Heart right ventricle (tissue), 16 donors: ENCODE results near the gene DPM3. TPM values are rescaled to one million over a fixed set of nuclear protein-coding genes. Genes with fewer than 3 reads are reported as not detected.

Experiments used
- ATAC-seq, 8 donors: fragments of 200-7000 bp; cut with Tn5 transposase; one replicate each; pipeline ENCODE4 v1.9.1; 2020; ENCODE audit warnings: mild to moderate bottlenecking in 8 of 8, moderate library complexity in 8 of 8, moderate number of reproducible peaks in 1 of 8
- DNase-seq, 2 donors: peaks; one replicate each; pipeline ENCODE4 v3.0.0-alpha.2; 2020
- H3K27ac ChIP-seq, 10 donors: fragments of 200-600 bp; sonication (generic) in 2 of 10; one replicate each; pipeline versions ENCODE4 v1.5.0 to v1.8.0; 2020 to 2022; ENCODE audit warnings: mild to moderate bottlenecking in 3 of 10
- H3K27me3 ChIP-seq, 7 donors: fragments of 200-600 bp; one replicate each; pipeline ENCODE4 v1.8.0; 2021 to 2022; ENCODE audit warnings: mild to moderate bottlenecking in 2 of 7
- H3K36me3 ChIP-seq, 9 donors: fragments of 200-600 bp; sonication (generic) in 1 of 9; one replicate each; pipeline versions ENCODE4 v1.5.0 to v1.8.0; 2020 to 2022; ENCODE audit warnings: mild to moderate bottlenecking in 2 of 9
- H3K4me1 ChIP-seq, 9 donors: fragments of 200-600 bp; sonication (generic) in 1 of 9; one replicate each; pipeline versions ENCODE4 v1.5.0 to v1.8.0; 2020 to 2022; ENCODE audit warnings: mild to moderate bottlenecking in 4 of 9
- H3K4me3 ChIP-seq, 10 donors: fragments of 200-600 bp; sonication (generic) in 2 of 10; one replicate each; pipeline versions ENCODE4 v1.5.0 to v1.8.0; 2020 to 2022; ENCODE audit warnings: mild to moderate bottlenecking in 7 of 10, moderate library complexity in 2 of 10
- H3K9me3 ChIP-seq, 11 donors: fragments of 200-600 bp in 10 of 11; sonication (generic) in 2 of 11; one replicate each; pipeline versions ENCODE4 v1.5.0 to v1.8.0; 2013 to 2022; ENCODE audit warnings: mild to moderate bottlenecking in 2 of 11, control low read depth in 1 of 11, moderate library complexity in 1 of 11
- WGBS, 2 donors: extraction: QIAGEN DNeasy Blood & Tissue Kit; methylation state at CpG; one replicate each; pipeline ENCODE4 v1.1.7; 2013; ENCODE audit warnings: inconsistent platforms in 1 of 2; 5-methylcytosine and 5-hydroxymethylcytosine counted together
- intact Hi-C, 10 donors: fragments of 100-400 bp; cut with DNase I; formaldehyde crosslinking; loops; one replicate each; pipeline versions ENCODE4 v1.11.1 to v1.14.2; 2022
- polyA plus RNA-seq, 2 donors: library from polyadenylated mRNA; stranded (reverse); fragments of 200-250 nt; gene quantifications; one replicate each; pipeline ENCODE4 v1.2.3, GENCODE V29; 2013
- total RNA-seq, 10 donors: library from RNA; stranded (reverse); fragmentation: NEBNext Ultra II Directional in 3 of 10; extraction: Animal tissue kit (Norgen Biotek cat#: 25700) in 3 of 10; gene quantifications; one replicate each; pipeline versions ENCODE4 v1.2.1 to v1.2.4, GENCODE V29; 2021 to 2023
- TF ChIP-seq, protein P1 (sequence below), 9 donors: fragments of 200-600 bp; sonication (generic) in 2 of 9; IDR thresholded peaks; one replicate each; pipeline versions ENCODE4 v1.5.0 to v1.8.0; 2021 to 2022; ENCODE audit warnings: antibody characterized with exemption in 9 of 9, mild to moderate bottlenecking in 5 of 9, moderate library complexity in 1 of 9
- donor health status: Arrhythmogenic right ventricular cardiomyopathy.
- donor health status: ischemic (EF 13 %, LVEDD 7.1; RV severe dilation, severe dysfunction).
- donor health status: healthy with polysubstance abuse.
- donor health status: DM: no; HTN: yes; CAD: no.
- donor health status: DM: no; HTN: no; CAD: no.
- donor health status: ischemic (EF 25% LVEDD 6.9; RV normal size, moderate dysfunction).
- donor health status: ischemic (EF 25% LVEDD 5.7; RV mildly dilated, moderate dysfunction).
- donor health status: healthy.
- donor health status: DM: yes; HTN: yes; CAD: no.
- donor health status: Ischemic cardiomyopathy.
- donor health status: ischemic (EF 35%, LVEDD 5.7; RV mildly dilated, moderate dysfunction).
- donor health status: nonischemic (EF 11% LVEDD 7.7; RV severe dilation, severe dysfunction).
- donor health status: DM: yes; HTN: yes; CAD: no.
- donor health status: PGD.
- donor health status: ischemic (EF 29% LVEDD 5.4; RV normal size, mild dysfunction).
- donor health status: nonischemic (EF 23%, LVEDD 6.1; RV moderate dilation, normal function).

Gene DPM3
- total and polyA plus RNA-seq, 12 donors, result 48.2 to 304 (median 54.3) TPM

DNA sequence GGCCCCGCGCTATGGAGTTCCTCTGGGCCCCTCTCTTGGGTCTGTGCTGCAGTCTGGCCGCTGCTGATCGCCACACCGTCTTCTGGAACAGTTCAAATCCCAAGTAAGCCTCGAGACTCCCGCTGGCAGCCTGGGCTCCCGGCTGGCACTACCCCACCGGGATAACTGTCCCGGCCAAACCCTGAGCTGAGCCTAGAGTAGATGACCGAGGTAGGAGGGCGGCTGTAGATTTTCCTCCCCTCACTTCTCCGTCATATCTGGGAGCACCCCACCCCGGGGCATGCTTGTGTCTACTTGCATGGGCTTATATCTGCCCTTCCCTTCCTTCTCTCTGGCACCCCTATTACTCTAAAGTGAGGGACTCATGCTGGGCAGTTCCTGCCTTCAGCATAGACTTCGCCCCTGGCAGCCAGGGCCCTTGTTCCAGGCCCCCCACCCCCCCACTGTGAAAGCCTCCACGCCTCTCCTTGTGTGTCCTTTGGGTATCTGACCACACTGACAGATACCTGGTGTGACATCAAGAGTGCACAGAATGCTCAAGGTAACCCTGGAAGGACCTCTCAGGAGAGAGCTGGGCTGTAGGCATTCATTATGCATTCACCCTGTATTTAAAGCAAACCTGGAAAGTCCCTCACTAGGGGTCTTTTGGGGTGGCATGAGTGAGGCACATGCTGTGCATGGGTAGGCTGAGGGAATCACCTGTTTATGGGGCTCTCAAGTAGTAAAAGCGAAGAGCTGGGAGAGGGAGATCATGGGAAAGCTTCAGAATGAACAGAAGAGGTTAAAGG is 12.2 kb downstream of the DPM3 start:
- ATAC-seq, result peak in 3 of 8 donors; percentile 0 to 4 (median 2)
- no peak for DNase-seq
- WGBS, 2 donors, result 1 to 3% methylated on average over 17 of the region's 17 CpGs
- Histone ChIP-seq H3K36me3 (peaks cover 0 to 25% (median 19%) of the 10 kb centered on the region in 9 donors), H3K27me3 (peaks cover 0 to 55% (median 0%) of the 10 kb centered on the region in 7 donors), H3K9me3 (no peaks in the 10 kb centered on the region), H3K4me1 (peaks cover 17 to 81% (median 63%) of the 10 kb centered on the region in 9 donors), H3K27ac (peak overlapping the region; percentile 81 to 99 (median 94)), H3K4me3 (peak overlapping the region; percentile 47 to 93 (median 79))
- TF ChIP-seq, protein P1, sequence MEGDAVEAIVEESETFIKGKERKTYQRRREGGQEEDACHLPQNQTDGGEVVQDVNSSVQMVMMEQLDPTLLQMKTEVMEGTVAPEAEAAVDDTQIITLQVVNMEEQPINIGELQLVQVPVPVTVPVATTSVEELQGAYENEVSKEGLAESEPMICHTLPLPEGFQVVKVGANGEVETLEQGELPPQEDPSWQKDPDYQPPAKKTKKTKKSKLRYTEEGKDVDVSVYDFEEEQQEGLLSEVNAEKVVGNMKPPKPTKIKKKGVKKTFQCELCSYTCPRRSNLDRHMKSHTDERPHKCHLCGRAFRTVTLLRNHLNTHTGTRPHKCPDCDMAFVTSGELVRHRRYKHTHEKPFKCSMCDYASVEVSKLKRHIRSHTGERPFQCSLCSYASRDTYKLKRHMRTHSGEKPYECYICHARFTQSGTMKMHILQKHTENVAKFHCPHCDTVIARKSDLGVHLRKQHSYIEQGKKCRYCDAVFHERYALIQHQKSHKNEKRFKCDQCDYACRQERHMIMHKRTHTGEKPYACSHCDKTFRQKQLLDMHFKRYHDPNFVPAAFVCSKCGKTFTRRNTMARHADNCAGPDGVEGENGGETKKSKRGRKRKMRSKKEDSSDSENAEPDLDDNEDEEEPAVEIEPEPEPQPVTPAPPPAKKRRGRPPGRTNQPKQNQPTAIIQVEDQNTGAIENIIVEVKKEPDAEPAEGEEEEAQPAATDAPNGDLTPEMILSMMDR (IDR thresholded peaks at IDR 0.05), result no peak
- intact Hi-C loops, result loop anchor here in 9 of 10 donors (2.0 to 5.0 kb wide), 5 partner anchors 33 to 41 kb away; no protein-coding TSS in a partner anchor

DNA sequence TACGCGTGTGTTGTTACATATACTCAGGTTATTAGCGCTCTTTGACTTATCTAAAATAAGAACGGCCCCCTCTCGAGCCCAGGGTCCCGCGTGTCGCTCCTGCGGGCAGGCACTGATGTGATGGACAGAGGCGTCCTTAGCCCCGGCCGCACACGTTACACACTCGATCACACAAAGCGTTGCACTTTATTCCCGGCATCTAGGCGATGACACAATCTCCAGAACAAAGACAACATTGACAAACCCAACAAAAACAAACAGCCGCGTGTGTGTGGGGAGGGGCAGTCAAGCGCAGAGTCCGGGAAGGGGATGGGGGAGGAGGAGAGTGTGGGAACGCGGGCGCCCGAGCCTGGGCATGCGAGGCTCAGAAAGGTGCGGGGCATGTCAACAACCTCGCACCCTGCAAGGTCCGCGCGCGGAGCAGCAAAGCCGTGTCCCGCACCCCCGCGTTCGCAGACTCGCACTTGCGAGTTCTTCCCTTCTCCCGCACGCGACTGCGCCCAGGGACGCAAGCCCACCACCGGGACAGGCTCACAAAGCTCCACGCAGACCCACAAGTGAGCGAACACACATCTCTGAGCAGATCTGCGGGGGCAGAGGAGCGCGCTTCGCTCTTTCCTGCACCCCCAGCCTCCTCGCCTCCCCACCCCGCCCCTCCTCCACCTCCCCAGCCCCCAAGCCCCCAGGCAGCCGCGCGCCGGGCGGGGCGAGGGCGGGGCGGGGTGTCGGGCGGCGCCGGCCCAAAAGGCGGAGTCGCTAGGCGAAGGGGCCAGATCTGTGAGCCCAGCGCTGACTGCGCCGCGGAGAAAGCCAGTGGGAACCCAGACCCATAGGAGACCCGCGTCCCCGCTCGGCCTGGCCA is 13.0 kb downstream of the DPM3 start, which contains the start of gene EFNA1:
EFNA1 (plus strand) TSS at position 772 of the 862 bp plus-strand sequence. CDS start 102 bp downstream, outside the sequence.
- Histone ChIP-seq H3K36me3 (peaks cover 0 to 17% (median 12%) of the 10 kb centered on the region in 9 donors), H3K4me1 (peaks cover 17 to 73% (median 59%) of the 10 kb centered on the region in 9 donors), H3K4me3 (peak within 1 kb of the TSS; percentile 47 to 93 (median 79)), H3K27ac (peak within 1 kb of the TSS; percentile 81 to 99 (median 94)), H3K9me3 (no peaks in the 10 kb centered on the region), H3K27me3 (peaks cover 0 to 55% (median 0%) of the 10 kb centered on the region in 7 donors)
- intact Hi-C loops, result loop anchor here in 6 of 10 donors (5.0 kb wide), 2 partner anchors 35 to 40 kb away; no protein-coding TSS in a partner anchor
- ATAC-seq, result peak; percentile 60 to 73 (median 70)
- WGBS, 2 donors, result 0 to 1% methylated on average over 76 of the region's 76 CpGs
- peak; percentile 75 to 81 for DNase-seq
- TF ChIP-seq, protein P1 (IDR thresholded peaks at IDR 0.05), result peak in 1 of 9 donors; percentile 1

DNA sequence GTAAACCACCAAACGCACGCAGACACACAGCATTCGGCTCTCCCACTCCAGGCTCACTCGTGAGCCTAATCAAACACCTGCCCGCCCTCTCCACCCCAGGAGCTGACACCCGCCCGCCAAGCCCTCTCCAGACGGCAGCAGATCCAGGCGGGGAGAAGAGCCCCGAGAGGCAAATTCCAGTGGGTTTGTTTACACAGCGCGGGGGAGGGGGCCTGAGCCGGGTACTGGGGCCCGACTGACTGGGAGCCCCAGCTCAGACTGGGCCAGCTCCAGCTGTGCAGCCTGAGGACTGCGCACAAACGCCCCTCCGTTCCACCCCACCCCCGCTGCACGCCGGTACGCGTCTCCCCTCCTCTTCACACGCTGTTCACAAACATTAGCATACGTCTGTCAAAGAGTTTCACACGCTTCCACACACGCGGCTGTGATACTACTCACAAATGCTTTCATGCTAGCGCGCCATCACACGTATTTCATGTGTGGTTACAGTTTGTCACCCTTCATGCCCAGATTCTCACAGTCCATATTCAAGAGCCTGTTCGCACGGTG is 13.7 kb downstream of the DPM3 start:
- Histone ChIP-seq H3K27me3 (peaks cover 0 to 55% (median 0%) of the 10 kb centered on the region in 7 donors), H3K27ac (peak overlapping the region; percentile 81 to 99 (median 94)), H3K9me3 (no peaks in the 10 kb centered on the region), H3K36me3 (peaks cover 0 to 10% (median 6%) of the 10 kb centered on the region in 9 donors), H3K4me1 (peaks cover 14 to 66% (median 52%) of the 10 kb centered on the region in 9 donors), H3K4me3 (peak overlapping the region; percentile 47 to 93 (median 79))
- intact Hi-C loops, result loop anchor here in 6 of 10 donors (5.0 kb wide), 2 partner anchors 34 to 41 kb away; no protein-coding TSS in a partner anchor
- 2% methylated on average over 32 of the region's 32 CpGs for WGBS, 2 donors
- TF ChIP-seq, protein P1 (IDR thresholded peaks at IDR 0.05), result peak in 2 of 9 donors; percentile 25 to 29
- DNase-seq, result peak; percentile 23 to 29
- ATAC-seq, result peak in 7 of 8 donors; percentile 0 to 15 (median 2)
